Adipocyte (in vitro differentiated cells): ENCODE data around the gene FAM120AOS.

Experiments used
- DNase-seq: peaks from one replicate; pipeline ENCODE4 v3.0.0-alpha.2; 2015; ENCODE audit warnings: low read depth
- H3K27me3 ChIP-seq: replicated peaks from 2 replicates; pipeline ENCODE4 v1.7.0; 2013; ENCODE audit warnings: mild to moderate bottlenecking, low read length, moderate library complexity; ENCODE audit not compliant: control insufficient read depth, insufficient read depth
- H3K36me3 ChIP-seq: 2 replicates; pipeline ENCODE4 v1.7.0; 2013; ENCODE audit warnings: low read length, mild to moderate bottlenecking, moderate library complexity; ENCODE audit not compliant: control insufficient read depth, insufficient read depth, severe bottlenecking
- H3K4me1 ChIP-seq: 2 replicates; pipeline ENCODE4 v1.7.0; 2013; ENCODE audit warnings: mild to moderate bottlenecking, low read length, moderate library complexity; ENCODE audit not compliant: control insufficient read depth, insufficient read depth
- H3K4me3 ChIP-seq: 2 replicates; pipeline ENCODE4 v1.7.0; 2013; ENCODE audit warnings: mild to moderate bottlenecking, low read length, moderate library complexity
- H3K9ac ChIP-seq: 2 replicates; pipeline ENCODE4 v1.7.0; 2013; ENCODE audit warnings: mild to moderate bottlenecking, low read length, moderate library complexity
- H3K9me3 ChIP-seq: 2 replicates; pipeline ENCODE4 v1.7.0; 2013; ENCODE audit warnings: mild to moderate bottlenecking, low read length, moderate library complexity; ENCODE audit not compliant: control insufficient read depth

Gene FAM120AOS

DNA sequence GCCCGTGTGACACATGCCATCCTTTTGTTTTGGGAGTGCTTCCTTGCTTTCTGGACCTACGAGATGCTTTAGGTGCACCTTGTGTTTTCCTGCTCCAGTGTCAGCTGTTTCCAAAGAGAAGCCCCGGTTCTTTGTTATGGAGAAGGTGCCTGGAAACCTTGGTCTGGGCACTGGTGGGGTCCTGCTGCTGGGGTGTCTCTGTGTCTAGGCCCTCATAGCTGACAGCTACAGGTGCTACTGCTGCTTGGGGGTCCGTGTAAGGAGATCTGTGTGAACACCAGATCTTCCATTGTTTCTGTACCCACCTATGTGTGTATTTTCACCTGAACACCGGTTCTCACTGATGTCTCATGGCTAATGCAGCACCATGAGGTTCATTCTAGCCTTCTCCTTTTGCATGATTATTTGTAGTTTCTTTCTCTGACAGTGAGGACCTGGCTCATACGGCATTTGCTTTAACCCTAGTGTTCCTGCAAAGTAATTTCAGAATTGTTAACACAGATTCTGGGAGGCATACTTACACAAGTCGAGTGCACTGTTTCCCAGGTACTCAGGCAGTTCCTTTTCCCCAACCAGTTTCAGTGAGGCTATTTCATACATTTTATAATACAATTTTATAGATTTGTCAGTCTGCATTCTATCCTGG, 13.2 kb upstream of the FAM120AOS start:
- Histone ChIP-seq H3K9me3 (no peaks in the 10 kb centered on the region), H3K4me1 (peaks cover 37% of the 10 kb centered on the region), H3K27me3 (no peaks in the 10 kb centered on the region), H3K4me3 (no peak overlapping the region), H3K9ac (no peak overlapping the region), H3K36me3 (no peaks in the 10 kb centered on the region)
- DNase-seq, result no peak

DNA sequence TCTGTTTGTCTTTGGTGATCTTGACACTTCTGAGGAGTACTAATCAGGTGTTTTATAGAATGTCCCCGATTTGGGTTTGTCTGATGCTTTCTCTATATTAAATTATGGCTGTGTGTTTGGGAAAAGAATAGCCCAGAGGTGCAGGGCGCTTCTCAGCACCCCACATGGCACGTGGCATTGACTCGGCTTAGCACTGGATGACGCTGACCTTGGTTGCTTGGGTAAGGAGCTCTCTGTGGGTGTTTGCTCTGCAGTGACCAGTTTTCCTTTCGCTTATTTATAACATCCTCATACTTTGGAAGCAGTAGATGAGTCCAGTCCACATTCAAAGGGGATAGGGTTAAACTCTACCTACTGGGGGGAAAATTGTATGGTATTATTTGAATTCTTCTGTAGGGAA, 12.5 kb upstream of the FAM120AOS start:
- Histone ChIP-seq H3K9ac (no peak overlapping the region), H3K4me1 (peaks cover 30% of the 10 kb centered on the region), H3K4me3 (no peak overlapping the region), H3K36me3 (no peaks in the 10 kb centered on the region), H3K27me3 (no peaks in the 10 kb centered on the region), H3K9me3 (no peaks in the 10 kb centered on the region)
- DNase-seq, result no peak

DNA sequence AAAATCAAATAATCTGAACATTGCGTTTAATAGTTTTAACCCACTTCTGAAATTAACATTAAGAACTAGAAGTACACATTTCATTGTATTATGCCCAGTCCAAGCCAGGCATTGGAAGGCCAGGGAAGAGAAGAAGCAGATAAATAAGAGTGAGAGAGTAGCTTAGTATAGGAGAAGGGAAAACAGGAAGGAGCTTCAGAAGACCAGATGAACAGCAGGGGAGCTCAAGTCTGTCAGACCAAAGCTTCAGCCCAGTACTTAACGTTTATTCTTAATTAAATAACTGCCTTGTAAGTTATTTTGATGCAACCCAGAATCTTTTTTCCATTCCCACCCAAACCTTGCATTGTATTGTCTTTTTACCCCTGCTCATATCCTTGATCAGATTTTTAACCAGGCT, 11.5 kb upstream of the FAM120AOS start:
- Histone ChIP-seq H3K4me1 (peaks cover 26% of the 10 kb centered on the region), H3K9me3 (no peaks in the 10 kb centered on the region), H3K4me3 (no peak overlapping the region), H3K36me3 (no peaks in the 10 kb centered on the region), H3K27me3 (no peaks in the 10 kb centered on the region), H3K9ac (no peak overlapping the region)
- no peak for DNase-seq

DNA sequence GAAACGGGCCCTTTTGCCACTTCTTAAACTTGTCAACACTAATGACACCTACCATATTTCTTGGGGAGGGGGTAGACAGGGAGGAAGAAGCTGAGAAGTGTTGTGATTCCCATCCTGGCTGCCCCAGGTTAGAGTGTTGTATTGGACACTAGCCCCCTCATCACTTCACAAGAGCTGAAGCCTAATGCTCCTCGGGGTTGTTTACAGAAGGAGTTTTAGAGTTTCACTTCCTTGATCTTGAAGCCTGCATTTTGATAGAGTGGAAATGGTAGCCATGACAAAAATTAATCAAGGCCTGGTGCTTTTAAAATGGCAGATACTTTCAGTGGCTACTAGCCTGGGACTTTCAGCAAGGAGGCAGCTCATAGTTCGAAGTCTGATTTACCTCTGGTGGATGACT, 11.0 kb upstream of the FAM120AOS start:
- no peak for DNase-seq
- Histone ChIP-seq H3K27me3 (no peaks in the 10 kb centered on the region), H3K4me1 (peaks cover 26% of the 10 kb centered on the region), H3K36me3 (no peaks in the 10 kb centered on the region), H3K9ac (no peak overlapping the region), H3K4me3 (no peak overlapping the region), H3K9me3 (no peaks in the 10 kb centered on the region)

DNA sequence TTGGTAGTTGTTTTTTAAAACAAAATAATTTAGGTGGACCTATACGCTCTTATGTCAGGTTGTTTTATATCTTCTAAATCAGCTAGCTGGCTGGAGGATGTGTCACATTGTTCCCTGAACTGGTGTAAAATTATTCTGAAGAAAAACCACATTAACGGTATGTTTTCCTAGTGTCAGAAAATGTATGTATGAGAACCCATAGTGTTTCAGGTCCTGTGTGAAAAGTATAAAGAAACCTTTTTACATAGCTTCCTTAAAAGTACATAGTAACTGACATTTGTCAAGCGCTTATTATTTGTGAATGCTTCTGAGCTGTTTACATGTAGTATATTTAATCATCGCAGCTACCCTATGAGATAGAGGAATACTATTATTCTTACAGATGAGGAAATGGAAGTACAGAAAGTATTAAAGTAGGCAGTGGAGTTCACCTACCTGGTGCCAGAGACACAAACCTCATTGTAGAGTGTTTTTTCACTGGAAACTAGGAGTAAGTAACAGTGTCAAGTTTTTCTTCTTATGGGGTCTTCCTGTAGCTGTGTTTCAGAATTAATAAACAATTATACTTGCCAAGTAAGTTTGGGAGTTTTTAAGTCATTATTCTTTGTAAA, 10.4 kb upstream of the FAM120AOS start:
- Histone ChIP-seq H3K36me3 (no peaks in the 10 kb centered on the region), H3K4me3 (no peak overlapping the region), H3K9ac (no peak overlapping the region), H3K4me1 (peaks cover 26% of the 10 kb centered on the region), H3K9me3 (no peaks in the 10 kb centered on the region), H3K27me3 (no peaks in the 10 kb centered on the region)
- no peak for DNase-seq

DNA sequence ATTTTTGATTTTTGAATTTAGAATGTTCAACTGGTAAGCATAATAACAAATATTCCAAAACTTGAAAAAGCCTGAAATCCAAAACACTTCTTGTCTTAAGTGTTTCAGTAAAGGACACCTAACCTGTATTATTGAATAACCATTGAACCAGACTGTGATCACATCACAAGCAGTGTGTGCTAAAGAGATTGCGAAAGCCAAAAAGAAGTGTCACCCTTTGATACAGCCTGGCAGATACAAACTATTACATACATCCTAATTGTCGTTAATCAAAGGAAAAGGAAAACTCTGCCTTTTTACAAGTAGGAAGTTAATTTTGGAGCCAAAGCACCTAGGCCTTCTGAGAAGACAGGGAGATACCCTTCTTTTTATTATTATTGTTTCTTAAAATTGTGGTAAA, 8.4 kb upstream of the FAM120AOS start:
- DNase-seq, result peak; percentile 24
- no peaks in the 10 kb centered on the region for H3K36me3 ChIP-seq
- H3K4me1 ChIP-seq, result peaks cover 29% of the 10 kb centered on the region
- no peaks in the 10 kb centered on the region for H3K9me3 ChIP-seq
- H3K9ac ChIP-seq, result no peak overlapping the region
- no peak overlapping the region for H3K4me3 ChIP-seq
- no peaks in the 10 kb centered on the region for H3K27me3 ChIP-seq

DNA sequence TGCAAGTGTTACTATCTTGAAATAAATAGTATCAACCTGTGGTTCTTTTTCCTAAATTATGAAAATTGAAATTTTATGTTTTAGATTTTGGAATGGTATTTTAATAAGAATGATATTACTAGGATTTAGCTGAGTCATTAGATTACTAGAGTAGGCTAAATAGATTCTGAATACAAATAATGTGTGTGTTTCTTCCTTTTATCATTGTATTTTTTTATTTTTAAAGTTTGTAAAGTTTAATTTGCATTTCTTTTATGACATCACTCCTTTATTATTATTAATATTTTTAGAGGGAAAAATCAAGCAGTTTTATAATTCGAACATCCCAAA, 8.0 kb upstream of the FAM120AOS start:
- no peaks in the 10 kb centered on the region for H3K27me3 ChIP-seq
- H3K4me1 ChIP-seq, result peaks cover 33% of the 10 kb centered on the region
- no peaks in the 10 kb centered on the region for H3K36me3 ChIP-seq
- no peak for DNase-seq
- H3K4me3 ChIP-seq, result no peak overlapping the region
- no peaks in the 10 kb centered on the region for H3K9me3 ChIP-seq
- H3K9ac ChIP-seq, result no peak overlapping the region

DNA sequence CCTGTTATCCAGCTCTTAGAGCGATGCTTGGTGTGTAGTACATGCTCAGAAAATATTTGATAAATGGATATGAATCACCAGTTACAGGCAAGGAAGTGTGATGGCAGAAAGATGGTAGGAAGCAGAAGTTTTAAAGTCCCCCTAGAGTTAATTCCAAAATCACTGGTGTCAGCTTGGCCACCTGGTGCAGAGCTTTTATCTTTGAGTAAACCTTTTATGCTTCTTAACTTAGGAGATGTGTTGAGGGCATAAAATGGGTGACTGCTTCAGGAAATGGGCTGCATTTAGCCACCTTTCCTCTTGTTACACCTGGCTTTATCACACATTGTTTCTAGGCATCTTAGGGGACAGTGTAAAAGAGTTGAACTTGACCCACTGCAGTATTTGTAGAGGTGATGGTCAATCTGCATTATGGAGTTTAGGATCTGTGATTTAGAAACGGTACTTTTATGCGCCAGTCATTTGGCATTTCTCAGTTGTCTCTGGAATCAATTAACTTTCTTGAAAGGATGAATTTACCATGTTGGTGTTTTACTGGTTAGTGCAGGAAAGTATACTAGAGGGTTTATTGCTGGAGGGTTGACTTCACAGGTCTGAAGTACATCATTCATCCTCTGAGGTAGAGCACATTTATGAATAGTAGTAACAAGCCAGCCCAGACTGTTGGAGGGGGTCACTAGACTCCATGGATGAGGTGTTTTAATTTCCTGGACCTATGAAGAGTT, 7.5 kb upstream of the FAM120AOS start:
- H3K36me3 ChIP-seq, result no peaks in the 10 kb centered on the region
- peaks cover 39% of the 10 kb centered on the region for H3K4me1 ChIP-seq
- H3K4me3 ChIP-seq, result no peak overlapping the region
- no peaks in the 10 kb centered on the region for H3K9me3 ChIP-seq
- DNase-seq, result no peak
- no peaks in the 10 kb centered on the region for H3K27me3 ChIP-seq
- no peak overlapping the region for H3K9ac ChIP-seq

DNA sequence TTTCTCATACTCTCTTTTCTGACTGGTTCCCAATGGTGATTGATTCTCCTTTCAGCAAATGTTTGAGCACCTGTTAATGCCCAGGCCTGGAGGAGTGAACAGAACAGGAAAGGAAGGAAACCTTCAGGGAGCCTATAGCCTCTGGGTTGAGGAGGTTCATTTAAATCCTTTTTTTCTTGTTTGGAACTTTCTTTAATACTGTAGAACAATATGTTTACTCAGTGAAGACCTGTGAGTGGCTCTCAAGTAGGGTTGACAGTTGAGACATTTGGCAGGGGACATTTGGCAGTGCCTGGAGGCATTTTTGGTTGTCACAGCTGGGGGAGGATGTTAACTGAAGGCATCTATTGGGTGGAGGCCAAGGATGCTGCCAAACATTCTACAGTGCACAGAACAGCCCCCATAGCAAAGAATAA, 6.1 kb upstream of the FAM120AOS start:
- H3K36me3 ChIP-seq, result no peaks in the 10 kb centered on the region
- no peaks in the 10 kb centered on the region for H3K9me3 ChIP-seq
- H3K4me1 ChIP-seq, result peaks cover 49% of the 10 kb centered on the region

DNA sequence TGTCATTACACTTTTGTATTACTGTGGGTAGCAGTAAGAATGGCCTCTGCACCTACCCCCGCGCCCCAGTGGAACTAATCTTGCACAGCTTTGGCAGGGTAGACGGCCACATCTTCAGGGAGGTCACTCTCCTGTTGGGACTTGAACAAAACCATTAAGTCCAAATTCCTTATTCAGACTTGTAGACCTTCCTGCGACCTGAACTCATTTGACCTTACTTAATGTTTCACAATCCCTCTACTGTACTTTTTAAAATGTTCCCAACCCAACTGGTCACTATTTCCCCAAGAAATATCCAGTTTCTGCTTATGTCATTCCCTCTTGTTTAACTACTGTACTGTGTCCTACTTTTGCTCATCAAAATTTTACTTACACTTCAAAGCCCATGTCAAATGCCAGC, 5.3 kb upstream of the FAM120AOS start:
- no peak overlapping the region for H3K9ac ChIP-seq
- no peaks in the 10 kb centered on the region for H3K9me3 ChIP-seq
- DNase-seq, result peak; percentile 19
- H3K36me3 ChIP-seq, result no peaks in the 10 kb centered on the region
- peaks cover 54% of the 10 kb centered on the region for H3K4me1 ChIP-seq
- peak overlapping the region; percentile 60 for H3K4me3 ChIP-seq
- no peaks in the 10 kb centered on the region for H3K27me3 ChIP-seq

More for the DNA sequence above, 6.1 kb upstream of the FAM120AOS start:
- no peaks in the 10 kb centered on the region for H3K27me3 ChIP-seq
- H3K4me3 ChIP-seq, result peak overlapping the region; percentile 14
- DNase-seq, result no peak
- H3K9ac ChIP-seq, result no peak overlapping the region

DNA sequence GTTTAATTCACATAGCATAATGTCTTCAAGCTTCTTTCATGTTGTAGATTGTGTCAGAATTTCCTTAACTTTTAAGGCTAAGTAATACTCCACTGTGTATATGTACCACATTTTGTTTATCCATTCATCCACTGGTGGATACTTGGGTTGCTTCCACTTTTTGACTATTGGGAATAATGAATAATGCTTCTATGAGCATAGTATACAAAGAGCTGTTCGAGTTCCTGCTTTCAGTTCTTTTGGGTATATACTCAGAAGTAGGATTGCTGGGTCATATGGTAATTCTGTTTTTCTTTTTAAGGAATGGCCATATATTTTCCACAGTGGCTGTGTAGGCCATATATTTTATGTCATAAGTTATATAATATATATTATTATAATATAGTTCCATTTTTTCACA, 3.6 kb upstream of the FAM120AOS start:
- no peak overlapping the region for H3K9ac ChIP-seq
- no peak overlapping the region for H3K4me3 ChIP-seq
- no peaks in the 10 kb centered on the region for H3K9me3 ChIP-seq
- H3K36me3 ChIP-seq, result no peaks in the 10 kb centered on the region
- peaks cover 52% of the 10 kb centered on the region for H3K4me1 ChIP-seq
- no peak for DNase-seq
- H3K27me3 ChIP-seq, result no peaks in the 10 kb centered on the region
